Measurements from ENCODE around the gene IL15. TPM values are rescaled to one million over a fixed set of nuclear protein-coding genes. Genes with fewer than 3 reads are reported as not detected.

Gene IL15
- total and polyA plus RNA-seq, 4 donors: 0.93 to 2.0 (median 1.5) TPM

DNA sequence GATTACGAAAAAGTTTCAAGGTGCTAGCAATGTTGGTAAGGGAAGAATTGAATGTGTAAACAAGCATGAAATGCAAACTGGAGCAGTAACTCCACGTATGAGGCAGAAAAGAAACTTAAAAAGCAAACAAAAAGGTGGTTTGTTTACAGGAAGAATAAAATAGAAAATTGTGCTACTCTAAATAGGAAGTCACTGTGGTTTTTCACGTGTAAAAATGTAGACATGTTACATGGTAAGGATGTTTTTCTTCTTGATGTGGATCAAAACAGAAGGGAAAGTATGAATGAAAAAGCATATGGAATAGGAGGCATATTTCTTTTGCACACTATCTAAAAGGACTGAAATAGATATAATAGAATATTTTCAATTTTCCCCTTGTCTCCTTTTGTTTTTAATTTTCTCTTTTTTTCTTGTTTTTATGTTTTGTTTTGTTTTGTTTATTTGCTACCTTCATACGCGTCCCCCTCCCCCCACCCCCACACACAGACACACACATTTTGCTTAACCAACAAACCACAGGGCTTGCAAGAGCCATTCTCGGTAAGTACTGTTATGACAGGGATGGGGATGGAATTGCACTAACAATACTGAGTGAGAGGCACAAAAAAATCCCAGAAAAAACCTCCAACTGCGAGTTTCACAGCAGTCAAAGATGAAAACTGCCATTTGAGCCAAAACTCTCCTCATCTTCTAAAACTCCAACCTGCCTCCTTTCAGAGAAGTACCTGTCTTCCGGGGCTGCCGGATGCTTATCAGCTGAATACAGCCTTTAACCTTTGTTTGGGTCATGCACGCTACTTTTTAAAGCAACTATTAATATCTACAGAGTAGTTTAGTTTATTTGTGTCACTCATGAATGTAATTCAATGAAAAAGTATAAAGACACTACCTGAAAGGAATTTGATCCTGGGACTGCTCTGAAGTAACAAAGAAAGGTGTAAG lies 135.8 kb downstream of the IL15 start:
- no peak for DNase-seq (ENCODE audit: low spot score)
- H3K27me3 ChIP-seq (ENCODE audit: control insufficient read depth in 4 of 4, insufficient read depth in 4 of 4, low read length in 3 of 4): no peaks in the 10 kb centered on the region
- H3K4me1 ChIP-seq (ENCODE audit: control insufficient read depth in 4 of 4, insufficient read depth in 4 of 4, low read length in 3 of 4): peaks cover 0 to 1% (median 0%) of the 10 kb centered on the region in 4 donors
- TF ChIP-seq, protein P1, sequence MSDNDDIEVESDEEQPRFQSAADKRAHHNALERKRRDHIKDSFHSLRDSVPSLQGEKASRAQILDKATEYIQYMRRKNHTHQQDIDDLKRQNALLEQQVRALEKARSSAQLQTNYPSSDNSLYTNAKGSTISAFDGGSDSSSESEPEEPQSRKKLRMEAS (IDR thresholded peaks at IDR 0.05): no peak
- TF ChIP-seq, protein P2, sequence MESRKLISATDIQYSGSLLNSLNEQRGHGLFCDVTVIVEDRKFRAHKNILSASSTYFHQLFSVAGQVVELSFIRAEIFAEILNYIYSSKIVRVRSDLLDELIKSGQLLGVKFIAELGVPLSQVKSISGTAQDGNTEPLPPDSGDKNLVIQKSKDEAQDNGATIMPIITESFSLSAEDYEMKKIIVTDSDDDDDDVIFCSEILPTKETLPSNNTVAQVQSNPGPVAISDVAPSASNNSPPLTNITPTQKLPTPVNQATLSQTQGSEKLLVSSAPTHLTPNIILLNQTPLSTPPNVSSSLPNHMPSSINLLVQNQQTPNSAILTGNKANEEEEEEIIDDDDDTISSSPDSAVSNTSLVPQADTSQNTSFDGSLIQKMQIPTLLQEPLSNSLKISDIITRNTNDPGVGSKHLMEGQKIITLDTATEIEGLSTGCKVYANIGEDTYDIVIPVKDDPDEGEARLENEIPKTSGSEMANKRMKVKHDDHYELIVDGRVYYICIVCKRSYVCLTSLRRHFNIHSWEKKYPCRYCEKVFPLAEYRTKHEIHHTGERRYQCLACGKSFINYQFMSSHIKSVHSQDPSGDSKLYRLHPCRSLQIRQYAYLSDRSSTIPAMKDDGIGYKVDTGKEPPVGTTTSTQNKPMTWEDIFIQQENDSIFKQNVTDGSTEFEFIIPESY (IDR thresholded peaks at IDR 0.05): no peak
- TF ChIP-seq FOXA2 (IDR thresholded peaks at IDR 0.05) (no peak), HNF4A (conservative IDR thresholded peaks at IDR 0.05) (no peak), HNF4G (IDR thresholded peaks at IDR 0.05) (no peak), SP1 (IDR thresholded peaks at IDR 0.05) (no peak), NR2F2 (IDR thresholded peaks at IDR 0.05) (no peak), TAF1 (conservative IDR thresholded peaks at IDR 0.05) (no peak), FOXA1 (IDR thresholded peaks at IDR 0.05) (no peak), YY1 (IDR thresholded peaks at IDR 0.05) (no peak), EGR1 (IDR thresholded peaks at IDR 0.05; ENCODE audit: low read depth in 2 of 2) (no peak), GABPA (IDR thresholded peaks at IDR 0.05 in 1 of 2, conservative IDR thresholded peaks at IDR 0.05 in 1 of 2) (no peak)
- TF ChIP-seq, protein P3, sequence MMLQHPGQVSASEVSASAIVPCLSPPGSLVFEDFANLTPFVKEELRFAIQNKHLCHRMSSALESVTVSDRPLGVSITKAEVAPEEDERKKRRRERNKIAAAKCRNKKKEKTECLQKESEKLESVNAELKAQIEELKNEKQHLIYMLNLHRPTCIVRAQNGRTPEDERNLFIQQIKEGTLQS (IDR thresholded peaks at IDR 0.05): no peak
- TF ChIP-seq, protein P4, sequence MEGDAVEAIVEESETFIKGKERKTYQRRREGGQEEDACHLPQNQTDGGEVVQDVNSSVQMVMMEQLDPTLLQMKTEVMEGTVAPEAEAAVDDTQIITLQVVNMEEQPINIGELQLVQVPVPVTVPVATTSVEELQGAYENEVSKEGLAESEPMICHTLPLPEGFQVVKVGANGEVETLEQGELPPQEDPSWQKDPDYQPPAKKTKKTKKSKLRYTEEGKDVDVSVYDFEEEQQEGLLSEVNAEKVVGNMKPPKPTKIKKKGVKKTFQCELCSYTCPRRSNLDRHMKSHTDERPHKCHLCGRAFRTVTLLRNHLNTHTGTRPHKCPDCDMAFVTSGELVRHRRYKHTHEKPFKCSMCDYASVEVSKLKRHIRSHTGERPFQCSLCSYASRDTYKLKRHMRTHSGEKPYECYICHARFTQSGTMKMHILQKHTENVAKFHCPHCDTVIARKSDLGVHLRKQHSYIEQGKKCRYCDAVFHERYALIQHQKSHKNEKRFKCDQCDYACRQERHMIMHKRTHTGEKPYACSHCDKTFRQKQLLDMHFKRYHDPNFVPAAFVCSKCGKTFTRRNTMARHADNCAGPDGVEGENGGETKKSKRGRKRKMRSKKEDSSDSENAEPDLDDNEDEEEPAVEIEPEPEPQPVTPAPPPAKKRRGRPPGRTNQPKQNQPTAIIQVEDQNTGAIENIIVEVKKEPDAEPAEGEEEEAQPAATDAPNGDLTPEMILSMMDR (IDR thresholded peaks at IDR 0.05; ENCODE audit: low read depth, low read length, missing input control): no peak
- TF ChIP-seq, protein P5, sequence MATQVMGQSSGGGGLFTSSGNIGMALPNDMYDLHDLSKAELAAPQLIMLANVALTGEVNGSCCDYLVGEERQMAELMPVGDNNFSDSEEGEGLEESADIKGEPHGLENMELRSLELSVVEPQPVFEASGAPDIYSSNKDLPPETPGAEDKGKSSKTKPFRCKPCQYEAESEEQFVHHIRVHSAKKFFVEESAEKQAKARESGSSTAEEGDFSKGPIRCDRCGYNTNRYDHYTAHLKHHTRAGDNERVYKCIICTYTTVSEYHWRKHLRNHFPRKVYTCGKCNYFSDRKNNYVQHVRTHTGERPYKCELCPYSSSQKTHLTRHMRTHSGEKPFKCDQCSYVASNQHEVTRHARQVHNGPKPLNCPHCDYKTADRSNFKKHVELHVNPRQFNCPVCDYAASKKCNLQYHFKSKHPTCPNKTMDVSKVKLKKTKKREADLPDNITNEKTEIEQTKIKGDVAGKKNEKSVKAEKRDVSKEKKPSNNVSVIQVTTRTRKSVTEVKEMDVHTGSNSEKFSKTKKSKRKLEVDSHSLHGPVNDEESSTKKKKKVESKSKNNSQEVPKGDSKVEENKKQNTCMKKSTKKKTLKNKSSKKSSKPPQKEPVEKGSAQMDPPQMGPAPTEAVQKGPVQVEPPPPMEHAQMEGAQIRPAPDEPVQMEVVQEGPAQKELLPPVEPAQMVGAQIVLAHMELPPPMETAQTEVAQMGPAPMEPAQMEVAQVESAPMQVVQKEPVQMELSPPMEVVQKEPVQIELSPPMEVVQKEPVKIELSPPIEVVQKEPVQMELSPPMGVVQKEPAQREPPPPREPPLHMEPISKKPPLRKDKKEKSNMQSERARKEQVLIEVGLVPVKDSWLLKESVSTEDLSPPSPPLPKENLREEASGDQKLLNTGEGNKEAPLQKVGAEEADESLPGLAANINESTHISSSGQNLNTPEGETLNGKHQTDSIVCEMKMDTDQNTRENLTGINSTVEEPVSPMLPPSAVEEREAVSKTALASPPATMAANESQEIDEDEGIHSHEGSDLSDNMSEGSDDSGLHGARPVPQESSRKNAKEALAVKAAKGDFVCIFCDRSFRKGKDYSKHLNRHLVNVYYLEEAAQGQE (IDR thresholded peaks at IDR 0.05): no peak
- H3K36me3 ChIP-seq (ENCODE audit: control insufficient read depth in 4 of 4, insufficient read depth in 3 of 4, low read depth in 1 of 4, low read length in 3 of 4): no peaks in the 10 kb centered on the region
- WGBS: 44% methylated on average over 10 of the region's 10 CpGs
- no peak overlapping the region for H3K27ac ChIP-seq (ENCODE audit: low read depth in 1 of 2, low read length in 2 of 2)
- H3K9me3 ChIP-seq (ENCODE audit: control insufficient read depth in 4 of 4, low read length in 3 of 4): no peaks in the 10 kb centered on the region
- H3K9ac ChIP-seq (ENCODE audit: low read depth in 1 of 2, low read length in 2 of 2): no peak overlapping the region
- H3K4me3 ChIP-seq (ENCODE audit: low read depth in 1 of 3, low read length in 3 of 3): no peak overlapping the region
